Measurements from ENCODE around the gene ZNF580.

GRCh38 chr19:55598034-55598433 lies 42.8 kb upstream of the ZNF580 start:
- TF ChIP-seq CTCF (IDR thresholded peaks at IDR 0.05; ENCODE audit: low read length) = no peak
- no peak for TF ChIP-seq EZH2 (IDR thresholded peaks at IDR 0.05; ENCODE audit: borderline replicate concordance, low read length)
